ENCODE data around the gene MIPEP.

MIPEP gene

DNA sequence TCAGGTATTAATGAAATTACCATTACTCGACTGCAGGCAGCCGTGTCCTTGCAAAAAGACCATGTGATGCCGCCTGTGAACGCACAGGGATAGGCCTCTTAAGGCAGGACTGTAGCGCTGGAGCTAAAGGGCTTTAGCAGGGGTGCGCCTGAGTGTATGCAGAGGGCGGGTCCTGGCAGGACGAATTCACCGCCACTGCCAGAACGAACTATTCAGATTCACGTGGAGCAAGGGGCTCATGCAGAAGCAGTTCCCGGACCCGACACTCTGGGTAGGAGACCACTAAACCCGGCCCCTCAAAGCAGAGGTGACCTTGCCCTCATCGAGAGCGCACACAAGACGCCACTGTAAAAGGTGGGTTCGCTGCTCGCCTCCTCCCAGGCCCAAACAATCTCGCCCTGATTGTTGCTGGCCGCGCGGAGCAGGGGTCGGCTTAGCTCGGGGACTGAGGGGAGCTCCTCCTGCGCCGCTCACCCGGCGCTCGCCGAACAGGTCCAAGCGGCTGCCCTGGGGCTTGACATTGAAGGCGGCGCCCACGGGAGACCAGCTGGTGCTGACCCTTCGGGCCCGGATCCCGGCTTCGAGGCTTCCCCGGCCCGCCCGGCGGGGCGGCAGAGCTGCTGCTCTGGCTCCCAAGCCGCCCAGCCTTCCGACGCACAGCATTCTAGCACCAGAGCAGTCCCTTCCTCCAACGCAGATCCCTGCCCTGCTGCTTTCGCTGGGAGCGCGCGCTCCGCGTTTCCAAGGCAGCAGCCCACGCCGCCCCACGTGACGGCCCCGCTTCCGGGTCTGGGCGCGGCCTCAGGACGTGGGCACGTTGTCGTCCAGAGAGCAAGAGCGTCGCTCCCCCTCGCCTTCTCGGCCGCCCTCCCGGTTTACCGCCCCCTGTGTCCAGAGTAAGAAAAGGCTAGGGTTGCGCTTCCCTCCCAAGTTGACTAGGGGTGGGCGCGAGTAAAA is at the start of gene MIPEP (continued):
- no peak for TF ChIP-seq ZNF214 (tag by site-specific recombination; IDR thresholded peaks at IDR 0.05; ENCODE audit: borderline replicate concordance)
- TF ChIP-seq, protein P1, sequence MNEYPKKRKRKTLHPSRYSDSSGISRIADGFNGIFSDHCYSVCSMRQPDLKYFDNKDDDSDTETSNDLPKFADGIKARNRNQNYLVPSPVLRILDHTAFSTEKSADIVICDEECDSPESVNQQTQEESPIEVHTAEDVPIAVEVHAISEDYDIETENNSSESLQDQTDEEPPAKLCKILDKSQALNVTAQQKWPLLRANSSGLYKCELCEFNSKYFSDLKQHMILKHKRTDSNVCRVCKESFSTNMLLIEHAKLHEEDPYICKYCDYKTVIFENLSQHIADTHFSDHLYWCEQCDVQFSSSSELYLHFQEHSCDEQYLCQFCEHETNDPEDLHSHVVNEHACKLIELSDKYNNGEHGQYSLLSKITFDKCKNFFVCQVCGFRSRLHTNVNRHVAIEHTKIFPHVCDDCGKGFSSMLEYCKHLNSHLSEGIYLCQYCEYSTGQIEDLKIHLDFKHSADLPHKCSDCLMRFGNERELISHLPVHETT (tag by site-specific recombination; IDR thresholded peaks at IDR 0.05) = peak; percentile 74; the same call in 1 of the 2 replicates
- no peak for TF ChIP-seq ZNF837 (tag by site-specific recombination; IDR thresholded peaks at IDR 0.05)
- no peak for TF ChIP-seq ZSCAN16 (tag by site-specific recombination; IDR thresholded peaks at IDR 0.05)
- no peak for TF ChIP-seq ZNF473 (tag by site-specific recombination; IDR thresholded peaks at IDR 0.05)
- TF ChIP-seq, protein P2, sequence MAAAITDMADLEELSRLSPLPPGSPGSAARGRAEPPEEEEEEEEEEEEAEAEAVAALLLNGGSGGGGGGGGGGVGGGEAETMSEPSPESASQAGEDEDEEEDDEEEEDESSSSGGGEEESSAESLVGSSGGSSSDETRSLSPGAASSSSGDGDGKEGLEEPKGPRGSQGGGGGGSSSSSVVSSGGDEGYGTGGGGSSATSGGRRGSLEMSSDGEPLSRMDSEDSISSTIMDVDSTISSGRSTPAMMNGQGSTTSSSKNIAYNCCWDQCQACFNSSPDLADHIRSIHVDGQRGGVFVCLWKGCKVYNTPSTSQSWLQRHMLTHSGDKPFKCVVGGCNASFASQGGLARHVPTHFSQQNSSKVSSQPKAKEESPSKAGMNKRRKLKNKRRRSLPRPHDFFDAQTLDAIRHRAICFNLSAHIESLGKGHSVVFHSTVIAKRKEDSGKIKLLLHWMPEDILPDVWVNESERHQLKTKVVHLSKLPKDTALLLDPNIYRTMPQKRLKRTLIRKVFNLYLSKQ (tag by site-specific recombination; IDR thresholded peaks at IDR 0.05; ENCODE audit: borderline replicate concordance) = no peak
- peak; percentile 60; the same call in 1 of the 2 replicates for TF ChIP-seq ZNF768 (tag by site-specific recombination; IDR thresholded peaks at IDR 0.05)
- TF ChIP-seq ZNF175 (tag by site-specific recombination; IDR thresholded peaks at IDR 0.05) = no peak
- TF ChIP-seq, protein P3, sequence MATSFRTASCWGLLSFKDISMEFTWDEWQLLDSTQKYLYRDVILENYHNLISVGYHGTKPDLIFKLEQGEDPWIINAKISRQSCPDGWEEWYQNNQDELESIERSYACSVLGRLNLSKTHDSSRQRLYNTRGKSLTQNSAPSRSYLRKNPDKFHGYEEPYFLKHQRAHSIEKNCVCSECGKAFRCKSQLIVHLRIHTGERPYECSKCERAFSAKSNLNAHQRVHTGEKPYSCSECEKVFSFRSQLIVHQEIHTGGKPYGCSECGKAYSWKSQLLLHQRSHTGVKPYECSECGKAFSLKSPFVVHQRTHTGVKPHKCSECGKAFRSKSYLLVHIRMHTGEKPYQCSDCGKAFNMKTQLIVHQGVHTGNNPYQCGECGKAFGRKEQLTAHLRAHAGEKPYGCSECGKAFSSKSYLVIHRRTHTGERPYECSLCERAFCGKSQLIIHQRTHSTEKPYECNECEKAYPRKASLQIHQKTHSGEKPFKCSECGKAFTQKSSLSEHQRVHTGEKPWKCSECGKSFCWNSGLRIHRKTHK (tag by site-specific recombination; IDR thresholded peaks at IDR 0.05) = no peak
- TF ChIP-seq PRDM1 (tag by site-specific recombination; IDR thresholded peaks at IDR 0.05) = no peak
- no peak for TF ChIP-seq ZSCAN23 (tag by site-specific recombination; IDR thresholded peaks at IDR 0.05)
- TF ChIP-seq ZFP37 (tag by site-specific recombination; IDR thresholded peaks at IDR 0.05) = no peak
- TF ChIP-seq, protein P4, sequence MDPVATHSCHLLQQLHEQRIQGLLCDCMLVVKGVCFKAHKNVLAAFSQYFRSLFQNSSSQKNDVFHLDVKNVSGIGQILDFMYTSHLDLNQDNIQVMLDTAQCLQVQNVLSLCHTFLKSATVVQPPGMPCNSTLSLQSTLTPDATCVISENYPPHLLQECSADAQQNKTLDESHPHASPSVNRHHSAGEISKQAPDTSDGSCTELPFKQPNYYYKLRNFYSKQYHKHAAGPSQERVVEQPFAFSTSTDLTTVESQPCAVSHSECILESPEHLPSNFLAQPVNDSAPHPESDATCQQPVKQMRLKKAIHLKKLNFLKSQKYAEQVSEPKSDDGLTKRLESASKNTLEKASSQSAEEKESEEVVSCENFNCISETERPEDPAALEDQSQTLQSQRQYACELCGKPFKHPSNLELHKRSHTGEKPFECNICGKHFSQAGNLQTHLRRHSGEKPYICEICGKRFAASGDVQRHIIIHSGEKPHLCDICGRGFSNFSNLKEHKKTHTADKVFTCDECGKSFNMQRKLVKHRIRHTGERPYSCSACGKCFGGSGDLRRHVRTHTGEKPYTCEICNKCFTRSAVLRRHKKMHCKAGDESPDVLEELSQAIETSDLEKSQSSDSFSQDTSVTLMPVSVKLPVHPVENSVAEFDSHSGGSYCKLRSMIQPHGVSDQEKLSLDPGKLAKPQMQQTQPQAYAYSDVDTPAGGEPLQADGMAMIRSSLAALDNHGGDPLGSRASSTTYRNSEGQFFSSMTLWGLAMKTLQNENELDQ (tag by site-specific recombination; IDR thresholded peaks at IDR 0.05; ENCODE audit: low read depth) = no peak
- TF ChIP-seq ZNF350 (tag by site-specific recombination; IDR thresholded peaks at IDR 0.05) = no peak
- no peak for TF ChIP-seq ZNF830 (tag by site-specific recombination; IDR thresholded peaks at IDR 0.05; ENCODE audit: low read depth)
- no peak for TF ChIP-seq SALL2 (tag by site-specific recombination; IDR thresholded peaks at IDR 0.05; ENCODE audit: borderline replicate concordance)
- no peak for TF ChIP-seq ZNF23 (tag by site-specific recombination; IDR thresholded peaks at IDR 0.05; ENCODE audit: borderline replicate concordance)
- peak; percentile 74 for TF ChIP-seq SP2 (tag by site-specific recombination; IDR thresholded peaks at IDR 0.05)
- TF ChIP-seq ZNF292 (tag by site-specific recombination; IDR thresholded peaks at IDR 0.05; ENCODE audit: borderline replicate concordance, low read depth) = no peak
- no peak for TF ChIP-seq MZF1 (tag by site-specific recombination; IDR thresholded peaks at IDR 0.05; ENCODE audit: borderline replicate concordance)
- TF ChIP-seq ZNF654 (tag by site-specific recombination; IDR thresholded peaks at IDR 0.05; ENCODE audit: low read depth) = no peak
- TF ChIP-seq, protein P5, sequence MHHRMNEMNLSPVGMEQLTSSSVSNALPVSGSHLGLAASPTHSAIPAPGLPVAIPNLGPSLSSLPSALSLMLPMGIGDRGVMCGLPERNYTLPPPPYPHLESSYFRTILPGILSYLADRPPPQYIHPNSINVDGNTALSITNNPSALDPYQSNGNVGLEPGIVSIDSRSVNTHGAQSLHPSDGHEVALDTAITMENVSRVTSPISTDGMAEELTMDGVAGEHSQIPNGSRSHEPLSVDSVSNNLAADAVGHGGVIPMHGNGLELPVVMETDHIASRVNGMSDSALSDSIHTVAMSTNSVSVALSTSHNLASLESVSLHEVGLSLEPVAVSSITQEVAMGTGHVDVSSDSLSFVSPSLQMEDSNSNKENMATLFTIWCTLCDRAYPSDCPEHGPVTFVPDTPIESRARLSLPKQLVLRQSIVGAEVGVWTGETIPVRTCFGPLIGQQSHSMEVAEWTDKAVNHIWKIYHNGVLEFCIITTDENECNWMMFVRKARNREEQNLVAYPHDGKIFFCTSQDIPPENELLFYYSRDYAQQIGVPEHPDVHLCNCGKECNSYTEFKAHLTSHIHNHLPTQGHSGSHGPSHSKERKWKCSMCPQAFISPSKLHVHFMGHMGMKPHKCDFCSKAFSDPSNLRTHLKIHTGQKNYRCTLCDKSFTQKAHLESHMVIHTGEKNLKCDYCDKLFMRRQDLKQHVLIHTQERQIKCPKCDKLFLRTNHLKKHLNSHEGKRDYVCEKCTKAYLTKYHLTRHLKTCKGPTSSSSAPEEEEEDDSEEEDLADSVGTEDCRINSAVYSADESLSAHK (tag by site-specific recombination; IDR thresholded peaks at IDR 0.05) = 0 out of 2 replicates have a peak, but pooled peaks have one; percentile 8
- no peak for TF ChIP-seq ZNF571 (tag by site-specific recombination; IDR thresholded peaks at IDR 0.05)
- no peak for TF ChIP-seq ZNF555 (tag by site-specific recombination; conservative IDR thresholded peaks at IDR 0.05)
- no peak for TF ChIP-seq ZNF677 (tag by site-specific recombination; IDR thresholded peaks at IDR 0.05)
- TF ChIP-seq ZFP69B (tag by site-specific recombination; IDR thresholded peaks at IDR 0.05) = 0 out of 2 replicates have a peak, but pooled peaks have one; percentile 43
- TF ChIP-seq, protein P6, sequence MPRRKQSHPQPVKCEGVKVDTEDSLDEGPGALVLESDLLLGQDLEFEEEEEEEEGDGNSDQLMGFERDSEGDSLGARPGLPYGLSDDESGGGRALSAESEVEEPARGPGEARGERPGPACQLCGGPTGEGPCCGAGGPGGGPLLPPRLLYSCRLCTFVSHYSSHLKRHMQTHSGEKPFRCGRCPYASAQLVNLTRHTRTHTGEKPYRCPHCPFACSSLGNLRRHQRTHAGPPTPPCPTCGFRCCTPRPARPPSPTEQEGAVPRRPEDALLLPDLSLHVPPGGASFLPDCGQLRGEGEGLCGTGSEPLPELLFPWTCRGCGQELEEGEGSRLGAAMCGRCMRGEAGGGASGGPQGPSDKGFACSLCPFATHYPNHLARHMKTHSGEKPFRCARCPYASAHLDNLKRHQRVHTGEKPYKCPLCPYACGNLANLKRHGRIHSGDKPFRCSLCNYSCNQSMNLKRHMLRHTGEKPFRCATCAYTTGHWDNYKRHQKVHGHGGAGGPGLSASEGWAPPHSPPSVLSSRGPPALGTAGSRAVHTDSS (tag by site-specific recombination; IDR thresholded peaks at IDR 0.05) = no peak
- no peak for TF ChIP-seq ZNF157 (tag by site-specific recombination; IDR thresholded peaks at IDR 0.05)

All from HEK293 (cell line).